Peyer's patch (tissue), 4 donors: ENCODE measurements around the gene KLK8.

Experiments
- CTCF ChIP-seq, 6 experiments: fragments of 450-650 bp in 4 of 6; fragments of 200-600 bp in 2 of 6; sonication (generic) in 1 of 6; IDR thresholded peaks; one replicate each; pipeline ENCODE4 v1.5.1; 2017 to 2019; ENCODE audit warnings: antibody characterized with exemption in 6 of 6, mild to moderate bottlenecking in 3 of 6, moderate library complexity in 1 of 6
- POLR2A ChIP-seq, 2 donors: fragments of 450-650 bp; IDR thresholded peaks; one replicate each; pipeline ENCODE4 v1.5.1; 2017; ENCODE audit warnings: antibody characterized with exemption in 2 of 2, mild to moderate bottlenecking in 2 of 2, moderate library complexity in 2 of 2

GRCh38 chr19:51025401-51025800 is 24.0 kb upstream of the KLK8 start:
- TF ChIP-seq POLR2A (IDR thresholded peaks at IDR 0.05), result no peak
- no peak for TF ChIP-seq CTCF (IDR thresholded peaks at IDR 0.05)
